ENCODE results near the gene KRTAP10-2.
"Not testable (repeated sequence)": the region's sequence is repeated elsewhere in the genome, so short reads cannot be mapped to it uniquely, and the experiment has no call there.

KRTAP10-2 gene

DNA sequence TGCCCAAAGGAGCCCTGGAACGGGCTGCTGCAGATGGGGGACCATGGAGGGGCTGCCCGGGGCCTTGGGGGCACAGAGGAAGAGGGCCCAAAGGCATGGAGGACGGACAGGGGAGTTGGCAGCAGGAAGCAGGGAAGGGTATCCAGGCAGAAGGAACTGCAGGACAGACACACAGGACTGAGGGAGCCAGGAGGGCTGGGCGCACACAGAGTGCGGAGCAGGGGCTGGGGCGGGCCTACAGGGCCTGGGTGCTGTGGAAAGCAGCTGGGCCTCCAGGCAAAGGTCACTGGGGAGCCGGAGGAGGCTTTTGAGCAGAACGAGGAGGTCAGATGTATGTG is 39.4 kb downstream of the KRTAP10-2 start:
- no peak for DNase-seq

- DNase-seq: no peak
These were observed 39.9 kb downstream of the KRTAP10-2 start for GRCh38 chr21:44511219-44511937.

DNA sequence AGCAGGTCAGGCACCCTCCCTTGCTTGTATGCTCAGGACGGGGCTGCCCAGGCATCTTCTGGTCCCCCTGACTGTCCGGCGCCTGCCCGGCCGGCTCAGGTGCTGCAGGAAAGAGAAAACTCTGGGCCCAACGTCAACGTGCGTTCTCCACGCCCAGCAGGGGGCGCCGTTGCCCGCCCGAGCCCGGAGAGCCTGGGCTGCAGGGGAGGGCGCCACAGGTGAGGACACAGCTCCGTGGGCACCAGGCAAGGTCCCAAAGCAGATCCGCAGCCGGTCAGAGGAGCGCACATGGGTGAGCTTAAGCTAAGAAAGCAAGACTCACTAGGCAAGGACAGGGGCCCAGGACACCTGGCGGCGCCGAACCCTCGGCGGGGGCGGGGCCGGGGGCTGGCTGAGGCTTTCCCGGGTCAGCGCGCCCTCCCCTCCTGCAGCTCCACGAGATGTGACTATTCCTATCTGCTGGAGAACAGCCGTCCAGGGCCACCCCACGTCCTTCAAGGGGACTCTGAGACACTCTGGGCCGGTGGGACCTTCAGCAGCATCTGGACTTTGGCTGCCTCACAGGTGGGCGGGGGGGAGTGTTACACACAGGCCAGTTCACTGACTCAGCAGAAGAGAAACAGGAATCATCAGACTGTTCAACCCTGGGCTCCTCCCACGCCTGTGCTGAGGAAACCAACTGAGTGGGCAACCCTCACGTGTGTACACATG is 40.6 kb downstream of the KRTAP10-2 start:
- peak; percentile 71 for DNase-seq

DNA sequence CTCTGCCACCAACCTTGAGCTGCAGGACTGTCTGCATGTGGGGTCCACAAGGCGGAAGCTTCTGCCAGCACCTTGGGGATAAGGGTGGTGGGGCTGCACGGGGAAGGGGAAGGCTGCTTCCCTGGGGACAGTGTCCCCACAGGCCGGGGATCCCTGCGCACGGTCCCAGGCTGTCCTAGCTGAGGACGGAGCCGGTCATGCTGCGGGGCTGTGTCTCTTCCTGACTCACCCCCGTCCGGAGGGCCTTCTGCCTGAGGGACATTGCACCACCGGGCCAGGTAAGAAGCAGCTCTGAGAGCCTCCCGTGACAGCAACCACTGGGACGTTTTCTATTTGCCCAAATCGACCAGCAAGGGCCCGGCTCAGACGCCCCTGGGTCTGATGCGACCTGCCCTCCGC is 41.2 kb downstream of the KRTAP10-2 start:
- no peak for DNase-seq

DNA sequence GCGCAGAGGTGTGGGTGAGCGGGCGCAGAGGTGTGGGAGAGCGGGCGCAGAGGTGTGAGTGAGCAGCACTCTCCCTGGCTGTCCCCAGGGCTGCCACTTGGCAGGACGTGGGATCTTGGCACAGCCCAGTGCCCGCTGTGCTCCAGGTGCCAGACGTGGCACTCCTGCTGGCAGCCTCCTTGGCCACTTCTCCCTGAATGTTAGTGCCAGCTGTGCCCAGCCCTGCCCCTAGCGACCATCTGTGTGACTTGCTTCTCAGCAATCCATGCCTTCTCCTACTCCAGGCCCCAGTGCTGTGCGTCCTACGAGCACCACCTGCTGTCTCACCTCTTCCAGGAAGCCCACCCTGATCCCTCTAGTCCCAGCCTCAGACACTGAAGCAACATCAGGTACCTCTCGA is 41.8 kb downstream of the KRTAP10-2 start:
- DNase-seq: no peak

GRCh38 chr21:44508711-44509445 is 42.4 kb downstream of the KRTAP10-2 start:
- DNase-seq: no peak

GRCh38 chr21:44508426-44508710 is 42.9 kb downstream of the KRTAP10-2 start:
- DNase-seq: no peak

GRCh38 chr21:44507673-44508425 is 43.5 kb downstream of the KRTAP10-2 start:
- DNase-seq: no peak

GRCh38 chr21:44506279-44507255 is 44.7 kb downstream of the KRTAP10-2 start:
- no peak for DNase-seq

DNA sequence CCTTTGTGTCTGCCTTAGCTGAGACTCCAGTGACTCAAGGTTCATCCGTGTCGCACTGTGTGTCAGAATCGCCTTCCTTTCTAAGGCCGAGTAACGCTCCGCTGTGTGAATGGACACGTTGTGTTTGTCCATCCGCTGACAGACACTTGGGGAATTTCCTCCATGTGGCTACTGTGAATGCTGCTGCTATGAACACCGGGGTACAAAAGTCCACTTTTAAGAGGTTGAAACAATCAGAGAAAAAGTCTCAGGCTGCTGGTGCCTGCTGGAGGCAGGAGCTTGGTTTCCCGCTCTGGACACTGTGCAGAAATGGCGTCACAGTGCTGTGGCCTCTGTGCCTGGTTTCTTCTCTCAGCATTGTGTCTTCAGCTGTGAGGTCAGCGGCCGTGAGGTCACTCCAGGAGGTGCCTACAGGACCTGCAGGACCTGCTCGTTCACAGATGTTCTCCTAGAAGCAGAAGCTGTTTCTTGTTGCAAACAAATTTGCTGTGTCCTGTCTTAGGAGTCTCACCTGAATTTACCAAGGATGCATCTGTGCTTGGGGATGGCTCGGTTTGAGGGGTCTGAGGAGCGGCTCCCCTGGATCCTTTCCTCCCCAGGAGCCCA is 45.5 kb downstream of the KRTAP10-2 start:
- no peak for DNase-seq

GRCh38 chr21:44503901-44504399 is 47.4 kb downstream of the KRTAP10-2 start:
- no peak for DNase-seq

DNA sequence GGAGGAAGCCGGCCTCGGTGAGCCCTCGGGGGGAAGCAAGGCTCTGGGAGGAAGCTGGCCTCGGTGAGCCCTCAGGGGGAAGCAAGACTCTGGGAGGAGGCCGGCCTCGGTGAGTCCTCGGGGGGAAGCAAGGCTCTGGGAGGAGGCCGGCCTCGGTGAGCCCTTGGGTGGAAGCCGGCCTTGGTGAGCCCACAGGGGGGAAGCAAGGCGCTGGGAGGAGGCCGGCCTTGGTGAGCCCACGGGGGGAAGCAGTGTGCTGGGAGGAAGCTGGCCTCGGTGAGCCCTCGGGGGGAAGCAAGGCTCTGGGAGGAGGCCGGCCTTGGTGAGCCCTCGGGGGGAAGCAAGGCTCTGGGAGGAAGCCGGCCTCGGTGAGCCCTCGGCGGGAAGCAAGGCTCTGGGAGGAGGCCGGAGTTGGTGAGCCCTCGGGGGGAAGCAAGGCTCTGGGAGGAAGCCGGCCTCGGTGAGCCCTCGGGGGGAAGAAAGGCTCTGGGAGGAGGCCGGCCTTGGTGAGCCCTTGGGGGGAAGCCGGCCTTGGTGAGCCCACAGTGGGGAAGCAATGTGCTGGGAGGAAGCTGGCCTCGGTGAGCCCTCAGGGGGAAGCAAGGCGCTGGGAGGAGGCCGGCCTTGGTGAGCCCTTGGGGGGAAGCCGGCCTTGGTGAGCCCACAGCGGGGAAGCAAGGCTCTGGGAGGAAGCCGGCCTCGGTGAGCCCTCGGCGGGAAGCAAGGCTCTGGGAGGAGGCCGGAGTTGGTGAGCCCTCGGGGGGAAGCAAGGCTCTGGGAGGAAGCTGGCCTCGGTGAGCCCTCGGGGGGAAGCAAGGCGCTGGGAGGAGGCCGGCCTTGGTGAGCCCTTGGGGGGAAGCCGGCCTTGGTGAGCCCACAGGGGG is 48.1 kb downstream of the KRTAP10-2 start:
- DNase-seq: not testable (repeated sequence)

DNA sequence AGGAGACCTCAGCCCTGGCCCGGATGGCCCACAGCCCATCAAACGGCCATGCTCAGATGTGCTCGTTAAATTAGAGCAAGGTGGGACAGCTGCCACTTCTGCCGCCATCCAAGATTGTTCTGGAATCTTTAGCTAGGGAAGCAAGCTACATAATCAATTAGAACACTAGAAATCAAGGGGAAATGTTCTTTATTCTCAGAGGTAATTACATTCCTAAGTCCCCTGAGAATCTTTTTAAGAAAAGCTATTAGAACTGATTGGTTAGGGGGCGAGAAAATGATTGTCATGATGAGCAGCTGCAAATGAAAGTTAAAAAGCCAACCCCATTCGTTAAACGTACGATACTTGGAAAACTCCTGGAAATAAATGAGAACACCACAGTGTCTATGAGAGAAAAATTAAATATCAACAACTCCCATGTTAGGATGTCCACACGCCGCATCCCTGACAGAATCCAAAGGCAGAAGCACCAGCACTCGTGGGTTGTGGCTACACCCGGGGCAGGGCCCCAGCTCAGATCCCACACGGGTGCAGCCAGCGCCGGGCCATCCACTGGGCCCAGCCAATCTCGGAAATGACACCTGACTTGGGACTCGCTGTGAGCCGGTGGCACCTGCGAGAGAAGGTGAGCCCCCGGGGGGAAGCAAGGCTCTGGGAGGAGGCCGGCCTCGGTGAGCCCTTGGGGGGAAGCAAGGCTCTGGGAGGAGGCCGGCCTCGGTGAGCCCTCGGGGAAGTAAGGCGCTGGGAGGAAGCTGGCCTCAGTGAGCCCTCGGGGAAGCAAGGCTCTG is 48.9 kb downstream of the KRTAP10-2 start:
- DNase-seq: no peak

Data from activated effector memory CD4-positive, alpha-beta T cell treated with Interleukin-2 at 50 U/mL for 16 hours (primary cell).